Measurements from ENCODE around the gene TEX11.
"Not testable (repeated sequence)": the region's sequence is repeated elsewhere in the genome, so short reads cannot be mapped to it uniquely, and the experiment has no call there.

DNA sequence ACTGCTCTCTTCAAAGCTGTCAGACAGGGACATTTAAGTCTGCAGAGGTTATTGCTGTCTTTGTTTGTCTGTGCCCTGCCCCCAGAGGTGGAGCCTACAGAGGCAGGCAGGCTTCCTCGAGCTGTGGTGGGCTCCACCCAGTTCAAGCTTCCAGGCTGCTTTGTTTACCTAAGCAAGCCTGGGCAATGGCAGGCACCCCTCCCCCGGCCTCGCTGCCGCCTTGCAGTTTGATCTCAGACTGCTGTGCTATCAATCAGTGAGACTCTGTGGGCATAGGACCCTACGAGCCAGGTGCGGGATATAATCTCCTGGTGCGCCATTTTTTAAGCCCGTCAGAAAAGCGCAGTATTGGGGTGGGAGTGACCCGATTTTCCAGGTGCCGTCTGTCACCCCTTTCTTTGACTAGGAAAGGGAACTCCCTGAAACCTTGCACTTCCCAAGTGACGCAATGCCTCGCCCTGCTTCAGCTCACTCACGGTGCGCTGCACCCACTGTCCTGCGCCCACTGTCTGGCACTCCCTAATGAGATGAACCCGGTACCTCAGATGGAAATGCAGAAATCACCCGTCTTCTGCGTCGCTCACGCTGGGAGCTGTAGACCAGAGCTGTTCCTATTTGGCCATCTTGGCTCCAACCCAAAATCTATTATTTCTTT lies 338.5 kb downstream of the TEX11 start:
- TF ChIP-seq POLR2A, EP300 (IDR thresholded peaks at IDR 0.05): not testable (repeated sequence)
- TF ChIP-seq, protein P1, sequence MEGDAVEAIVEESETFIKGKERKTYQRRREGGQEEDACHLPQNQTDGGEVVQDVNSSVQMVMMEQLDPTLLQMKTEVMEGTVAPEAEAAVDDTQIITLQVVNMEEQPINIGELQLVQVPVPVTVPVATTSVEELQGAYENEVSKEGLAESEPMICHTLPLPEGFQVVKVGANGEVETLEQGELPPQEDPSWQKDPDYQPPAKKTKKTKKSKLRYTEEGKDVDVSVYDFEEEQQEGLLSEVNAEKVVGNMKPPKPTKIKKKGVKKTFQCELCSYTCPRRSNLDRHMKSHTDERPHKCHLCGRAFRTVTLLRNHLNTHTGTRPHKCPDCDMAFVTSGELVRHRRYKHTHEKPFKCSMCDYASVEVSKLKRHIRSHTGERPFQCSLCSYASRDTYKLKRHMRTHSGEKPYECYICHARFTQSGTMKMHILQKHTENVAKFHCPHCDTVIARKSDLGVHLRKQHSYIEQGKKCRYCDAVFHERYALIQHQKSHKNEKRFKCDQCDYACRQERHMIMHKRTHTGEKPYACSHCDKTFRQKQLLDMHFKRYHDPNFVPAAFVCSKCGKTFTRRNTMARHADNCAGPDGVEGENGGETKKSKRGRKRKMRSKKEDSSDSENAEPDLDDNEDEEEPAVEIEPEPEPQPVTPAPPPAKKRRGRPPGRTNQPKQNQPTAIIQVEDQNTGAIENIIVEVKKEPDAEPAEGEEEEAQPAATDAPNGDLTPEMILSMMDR (IDR thresholded peaks at IDR 0.05), result not testable (repeated sequence)
